Progenitor cell of endocrine pancreas (in vitro differentiated cells): Measurements from ENCODE around the gene GALNT9. TPM values are rescaled to one million over a fixed set of nuclear protein-coding genes. Genes with fewer than 3 reads are reported as not detected.

Experiments used
- DNase-seq: peaks from one replicate; pipeline ENCODE4 v3.0.0; 2021; ENCODE audit warnings: low spot score; ENCODE audit not compliant: unreplicated experiment
- H3K27ac Mint-ChIP-seq: 2 replicates; pipeline ENCODE4 v1.8.0; 2021; ENCODE audit warnings: mild to moderate bottlenecking, moderate library complexity, mixed read lengths
- H3K27me3 Mint-ChIP-seq: 2 replicates; pipeline ENCODE4 v1.8.0; 2021; ENCODE audit warnings: mixed read lengths
- H3K36me3 Mint-ChIP-seq: 2 replicates; pipeline ENCODE4 v1.8.0; 2022; ENCODE audit warnings: mixed read lengths; ENCODE audit not compliant: insufficient read depth
- H3K4me1 Mint-ChIP-seq: 2 replicates; pipeline ENCODE4 v1.8.0; 2021; ENCODE audit warnings: low read depth, mixed read lengths
- H3K4me3 Mint-ChIP-seq: 2 replicates; pipeline ENCODE4 v1.8.0; 2021; ENCODE audit warnings: low read depth, mild to moderate bottlenecking, moderate library complexity, mixed read lengths
- H3K9me3 Mint-ChIP-seq: 2 replicates; pipeline ENCODE4 v1.8.0; 2021; ENCODE audit warnings: low read depth, mixed read lengths
- total RNA-seq: library from RNA; stranded (reverse); gene quantifications from 2 replicates; pipeline ENCODE4 v1.2.1, GENCODE V29; 2021
- TF ChIP-seq, protein P1 (sequence below): fragments of 200-600 bp; sonication (generic); IDR thresholded peaks from one replicate; pipeline ENCODE4 v1.5.0; 2021; ENCODE audit warnings: antibody characterized with exemption, mild to moderate bottlenecking; ENCODE audit not compliant: unreplicated experiment

The GALNT9 gene
- total RNA-seq, 1 donor from 2014 or later, result 0.36 TPM

DNA sequence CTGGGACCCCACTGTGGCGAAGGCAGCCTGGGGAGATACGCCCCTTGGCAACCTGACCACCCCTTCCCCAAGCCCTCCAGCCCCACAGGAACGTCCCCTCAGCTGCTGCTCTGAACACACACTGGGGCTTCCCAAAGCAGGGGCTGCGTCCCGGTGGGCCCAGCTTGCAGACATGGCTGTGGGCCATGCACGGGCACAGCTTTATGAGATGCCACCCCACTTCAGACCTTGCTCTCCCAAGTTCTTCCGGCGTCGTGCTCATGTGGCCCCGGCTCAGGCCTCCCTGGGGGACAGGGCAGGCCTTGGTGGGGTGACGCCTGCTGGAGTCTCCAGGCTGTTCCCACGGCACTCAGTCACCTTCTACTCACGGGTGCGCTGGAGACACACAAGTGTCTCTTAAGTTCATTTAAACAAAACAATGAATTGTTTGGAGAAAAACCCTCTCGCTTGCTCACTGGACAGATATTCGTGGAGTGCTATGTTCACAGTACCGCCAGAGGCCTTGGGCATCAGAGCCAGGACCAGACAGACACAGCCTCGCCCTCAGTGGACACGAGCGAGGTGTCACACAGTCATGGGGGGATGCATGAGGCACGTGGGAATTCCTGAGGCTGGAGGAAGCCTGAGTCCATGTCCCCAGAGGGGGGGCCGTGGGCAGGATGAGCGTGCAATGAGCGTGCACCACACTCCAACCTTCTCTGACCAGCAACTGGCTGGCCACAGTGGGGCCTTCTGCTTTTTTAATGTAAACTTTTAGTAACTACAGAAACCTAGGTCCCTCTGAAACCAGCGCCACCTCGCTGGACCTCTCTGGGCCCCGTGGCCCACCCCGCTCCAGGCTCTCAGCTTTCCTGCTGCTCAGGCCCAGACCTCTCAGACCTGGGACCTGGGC lies 4.3 kb downstream of the GALNT9 start:
- H3K9me3 Mint-ChIP-seq, result no peaks in the 10 kb centered on the region
- H3K4me1 Mint-ChIP-seq, result no peaks in the 10 kb centered on the region
- no peak overlapping the region for H3K27ac Mint-ChIP-seq
- H3K36me3 Mint-ChIP-seq, result no peaks in the 10 kb centered on the region
- no peak overlapping the region for H3K4me3 Mint-ChIP-seq
- TF ChIP-seq, protein P1, sequence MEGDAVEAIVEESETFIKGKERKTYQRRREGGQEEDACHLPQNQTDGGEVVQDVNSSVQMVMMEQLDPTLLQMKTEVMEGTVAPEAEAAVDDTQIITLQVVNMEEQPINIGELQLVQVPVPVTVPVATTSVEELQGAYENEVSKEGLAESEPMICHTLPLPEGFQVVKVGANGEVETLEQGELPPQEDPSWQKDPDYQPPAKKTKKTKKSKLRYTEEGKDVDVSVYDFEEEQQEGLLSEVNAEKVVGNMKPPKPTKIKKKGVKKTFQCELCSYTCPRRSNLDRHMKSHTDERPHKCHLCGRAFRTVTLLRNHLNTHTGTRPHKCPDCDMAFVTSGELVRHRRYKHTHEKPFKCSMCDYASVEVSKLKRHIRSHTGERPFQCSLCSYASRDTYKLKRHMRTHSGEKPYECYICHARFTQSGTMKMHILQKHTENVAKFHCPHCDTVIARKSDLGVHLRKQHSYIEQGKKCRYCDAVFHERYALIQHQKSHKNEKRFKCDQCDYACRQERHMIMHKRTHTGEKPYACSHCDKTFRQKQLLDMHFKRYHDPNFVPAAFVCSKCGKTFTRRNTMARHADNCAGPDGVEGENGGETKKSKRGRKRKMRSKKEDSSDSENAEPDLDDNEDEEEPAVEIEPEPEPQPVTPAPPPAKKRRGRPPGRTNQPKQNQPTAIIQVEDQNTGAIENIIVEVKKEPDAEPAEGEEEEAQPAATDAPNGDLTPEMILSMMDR, result no peak
- H3K27me3 Mint-ChIP-seq, result peaks cover 63% of the 10 kb centered on the region
- DNase-seq, result no peak

GRCh38 chr12:132324173-132324572 lies 5.2 kb downstream of the GALNT9 start:
- no peak overlapping the region for H3K4me3 Mint-ChIP-seq
- H3K36me3 Mint-ChIP-seq, result no peaks in the 10 kb centered on the region
- no peaks in the 10 kb centered on the region for H3K4me1 Mint-ChIP-seq

GRCh38 chr12:132323171-132324010 lies 6.0 kb downstream of the GALNT9 start:
- Mint-ChIP-seq H3K27ac (no peak overlapping the region), H3K27me3 (peaks cover 66% of the 10 kb centered on the region)

More at GRCh38 chr12:132324173-132324572, 5.2 kb downstream of the GALNT9 start:
- H3K27me3 Mint-ChIP-seq, result peaks cover 67% of the 10 kb centered on the region
- no peak for DNase-seq
- no peak overlapping the region for H3K27ac Mint-ChIP-seq
- H3K9me3 Mint-ChIP-seq, result no peaks in the 10 kb centered on the region
- TF ChIP-seq, protein P1, result no peak

GRCh38 chr12:132322206-132323132 lies 6.9 kb downstream of the GALNT9 start:
- Mint-ChIP-seq H3K36me3 (no peaks in the 10 kb centered on the region), H3K4me3 (no peak overlapping the region), H3K27me3 (peaks cover 56% of the 10 kb centered on the region), H3K27ac (no peak overlapping the region), H3K9me3 (no peaks in the 10 kb centered on the region), H3K4me1 (no peaks in the 10 kb centered on the region)
- DNase-seq, result no peak
- TF ChIP-seq, protein P1, result no peak

More at GRCh38 chr12:132323171-132324010, 6.0 kb downstream of the GALNT9 start:
- Mint-ChIP-seq H3K9me3 (no peaks in the 10 kb centered on the region), H3K36me3 (no peaks in the 10 kb centered on the region), H3K4me1 (no peaks in the 10 kb centered on the region), H3K4me3 (no peak overlapping the region)
- DNase-seq, result no peak
- TF ChIP-seq, protein P1, result no peak
